HEK293 (cell line): Measurements from ENCODE around the gene GJA3.

Experiments
- CTCF ChIA-PET: fragments of 350-600 bp; formaldehyde crosslinking; extraction: SDS; loops from one replicate; lab custom pipeline; 2021; ENCODE audit warnings: antibody characterized with exemption; lab: Yijun Ruan, JAX
- POLR2A ChIA-PET: fragments of 300-600 bp; formaldehyde crosslinking; extraction: SDS; loops from one replicate; lab custom pipeline; 2020; ENCODE audit warnings: antibody characterized with exemption, inconsistent platforms; lab: Yijun Ruan, JAX
- H3K27ac ChIP-seq: fragments of 200-500 bp; sonication (Bioruptor generic); 2 replicates; pipeline ENCODE4 v1.5.1; 2014; ENCODE audit warnings: low read depth, low read length, control low read depth, inconsistent platforms; ENCODE audit errors: extremely low read depth
- H3K36me3 ChIP-seq, 2 experiments: fragments of 200-500 bp in 1 of 2; sonication (Bioruptor generic) in 1 of 2; 1 replicate in 1 of 2; 2 replicates in 1 of 2; pipeline ENCODE4 v1.5.1; 2014 to 2017; ENCODE audit warnings: inconsistent platforms in 2 of 2, low read length in 2 of 2; ENCODE audit not compliant: control insufficient read depth in 2 of 2, insufficient read depth in 1 of 2
- H3K4me1 ChIP-seq: fragments of 200-500 bp; sonication (Bioruptor generic); 2 replicates; pipeline ENCODE4 v1.5.1; 2014; ENCODE audit warnings: mild to moderate bottlenecking, low read length, inconsistent platforms; ENCODE audit not compliant: control insufficient read depth, insufficient read depth
- H3K4me3 ChIP-seq: 2 replicates; pipeline ENCODE4 v1.5.1; 2011; ENCODE audit warnings: low read depth, mild to moderate bottlenecking, control low read depth, low read length, moderate library complexity
- H3K9me3 ChIP-seq: fragments of 200-500 bp; sonication (Bioruptor generic); 2 replicates; pipeline ENCODE4 v1.5.1; 2014; ENCODE audit warnings: low read depth, low read length, inconsistent platforms; ENCODE audit not compliant: control insufficient read depth, insufficient read depth
- ELK4 ChIP-seq: IDR thresholded peaks from 2 replicates; pipeline ENCODE4 v1.6.1; 2011; ENCODE audit warnings: mild to moderate bottlenecking, low read depth, low read length, borderline replicate concordance
- INSM2 ChIP-seq: fragments of 450-650 bp; formaldehyde crosslinking; IDR thresholded peaks from 2 replicates; pipeline ENCODE4 v1.5.1; 2016; ENCODE audit warnings: missing biosample characterization, missing genetic modification characterization
- SALL2 ChIP-seq: fragments of 450-650 bp; formaldehyde crosslinking; IDR thresholded peaks from 2 replicates; pipeline ENCODE4 v1.5.0; 2017; ENCODE audit warnings: missing biosample characterization, mild to moderate bottlenecking, missing genetic modification characterization, borderline replicate concordance
- ZBTB10 ChIP-seq: fragments of 450-650 bp; formaldehyde crosslinking; IDR thresholded peaks from 2 replicates; pipeline ENCODE4 v1.5.1; 2016; ENCODE audit warnings: missing biosample characterization, missing genetic modification characterization
- ZBTB17 ChIP-seq: fragments of 450-650 bp; formaldehyde crosslinking; IDR thresholded peaks from 2 replicates; pipeline ENCODE4 v1.5.1; 2016; ENCODE audit warnings: missing biosample characterization, missing genetic modification characterization
- ZBTB7A ChIP-seq: fragments of 450-650 bp; formaldehyde crosslinking; IDR thresholded peaks from 2 replicates; pipeline ENCODE4 v1.5.1; 2016; ENCODE audit warnings: low read depth, missing biosample characterization, missing genetic modification characterization
- ZFHX2 ChIP-seq: fragments of 450-650 bp; formaldehyde crosslinking; conservative IDR thresholded peaks from 2 replicates; pipeline ENCODE4 v1.5.1; 2016; ENCODE audit warnings: missing biosample characterization, missing genetic modification characterization
- ZNF133 ChIP-seq: fragments of 450-650 bp; formaldehyde crosslinking; IDR thresholded peaks from 2 replicates; pipeline ENCODE4 v1.5.1; 2016; ENCODE audit warnings: missing biosample characterization, missing genetic modification characterization
- ZNF175 ChIP-seq: fragments of 450-650 bp; formaldehyde crosslinking; IDR thresholded peaks from 2 replicates; pipeline ENCODE4 v1.5.1; 2016; ENCODE audit warnings: missing biosample characterization, missing genetic modification characterization
- ZNF202 ChIP-seq: fragments of 450-650 bp; formaldehyde crosslinking; IDR thresholded peaks from 2 replicates; pipeline ENCODE4 v1.5.1; 2016; ENCODE audit warnings: missing biosample characterization, missing genetic modification characterization, borderline replicate concordance
- ZNF362 ChIP-seq: fragments of 450-650 bp; formaldehyde crosslinking; IDR thresholded peaks from 2 replicates; pipeline ENCODE4 v1.5.1; 2016; ENCODE audit warnings: missing biosample characterization, missing genetic modification characterization
- ZNF549 ChIP-seq: fragments of 450-650 bp; IDR thresholded peaks from 2 replicates; pipeline ENCODE4 v1.5.1; 2018; ENCODE audit warnings: missing biosample characterization, missing genetic modification characterization, mild to moderate bottlenecking, inconsistent platforms, moderate library complexity
- ZNF580 ChIP-seq: fragments of 450-650 bp; formaldehyde crosslinking; IDR thresholded peaks from 2 replicates; pipeline ENCODE4 v1.5.1; 2016; ENCODE audit warnings: missing biosample characterization, missing genetic modification characterization
- ZNF629 ChIP-seq: fragments of 450-650 bp; formaldehyde crosslinking; IDR thresholded peaks from 2 replicates; pipeline ENCODE4 v1.5.1; 2017; ENCODE audit warnings: missing biosample characterization, missing genetic modification characterization
- ZNF645 ChIP-seq: fragments of 450-650 bp; formaldehyde crosslinking; IDR thresholded peaks from 2 replicates; pipeline ENCODE4; 2016; ENCODE audit warnings: missing biosample characterization, missing genetic modification characterization
- ZNF692 ChIP-seq: fragments of 450-650 bp; formaldehyde crosslinking; IDR thresholded peaks from 2 replicates; pipeline ENCODE4 v1.5.1; 2016; ENCODE audit warnings: missing biosample characterization, missing genetic modification characterization
- ZNF701 ChIP-seq: fragments of 450-650 bp; formaldehyde crosslinking; IDR thresholded peaks from 2 replicates; pipeline ENCODE4 v1.5.1; 2016; ENCODE audit warnings: missing biosample characterization, missing genetic modification characterization
- ZNF707 ChIP-seq: fragments of 450-650 bp; formaldehyde crosslinking; IDR thresholded peaks from 2 replicates; pipeline ENCODE4 v1.5.1; 2016; ENCODE audit warnings: missing biosample characterization, missing genetic modification characterization
- ZNF843 ChIP-seq: fragments of 450-650 bp; formaldehyde crosslinking; IDR thresholded peaks from 2 replicates; pipeline ENCODE4 v1.5.1; 2016; ENCODE audit warnings: missing biosample characterization, missing genetic modification characterization
- ZSCAN18 ChIP-seq: fragments of 450-650 bp; formaldehyde crosslinking; IDR thresholded peaks from 2 replicates; pipeline ENCODE4 v1.5.1; 2016; ENCODE audit warnings: missing biosample characterization, missing genetic modification characterization

Gene GJA3

GRCh38 chr13:20116213-20116612, 44.6 kb downstream of the GJA3 start:
- H3K36me3 ChIP-seq = no peaks in the 10 kb centered on the region
- CTCF ChIA-PET = interaction anchor here (0.9 kb wide), 1 partner anchor 10 kb away, joined by 3 read pairs; no protein-coding TSS in a partner anchor
- POLR2A ChIA-PET = no interaction called here
- TF ChIP-seq INSM2 (tag by site-specific recombination) (no peak), ZBTB7A (tag by site-specific recombination) (no peak), ZNF202 (tag by site-specific recombination) (no peak), ZBTB10 (tag by site-specific recombination) (no peak), ZNF645 (no peak), ZNF133 (tag by site-specific recombination) (no peak), ZNF692 (tag by site-specific recombination) (no peak), ZBTB17 (tag by site-specific recombination) (no peak), SALL2 (tag by site-specific recombination) (no peak), ZNF701 (no peak), ZNF629 (tag by site-specific recombination) (no peak), ZNF843 (tag by site-specific recombination) (no peak), ZFHX2 (tag by site-specific recombination) (no peak)
- no peaks in the 10 kb centered on the region for H3K9me3 ChIP-seq
- H3K4me1 ChIP-seq = no peaks in the 10 kb centered on the region
- no peak overlapping the region for H3K4me3 ChIP-seq
- H3K27ac ChIP-seq = no peak overlapping the region

- TF ChIP-seq ZNF707 (tag by site-specific recombination) = no peak
- no peak for TF ChIP-seq ZNF549
- TF ChIP-seq ZSCAN18 (tag by site-specific recombination) = no peak
- no peak for TF ChIP-seq ZNF362
- no peak for TF ChIP-seq ZNF175
- TF ChIP-seq ZBTB10 (tag by site-specific recombination) = no peak
- no peak for TF ChIP-seq ELK4
- no peak for TF ChIP-seq ZNF580 (tag by site-specific recombination)
- Histone ChIP-seq H3K4me1 (no peaks in the 10 kb centered on the region), H3K36me3 (no peaks in the 10 kb centered on the region), H3K4me3 (no peak overlapping the region), H3K27ac (no peak overlapping the region), H3K9me3 (no peaks in the 10 kb centered on the region)
- CTCF ChIA-PET = no interaction called here
- POLR2A ChIA-PET = no interaction called here
These were observed 46.7 kb downstream of the GJA3 start for GRCh38 chr13:20114066-20114610.
